Stimulated activated CD4-positive, alpha-beta T cell treated with anti-CD3 and anti-CD28 coated beads, Interleukin-4, amount 100 ng/mL, for 24 hours (primary cell): ENCODE data around the gene SLC39A8.

Experiments
- DNase-seq: peaks from one replicate; pipeline ENCODE4 v3.0.0-alpha.2; 2020

The SLC39A8 gene

DNA sequence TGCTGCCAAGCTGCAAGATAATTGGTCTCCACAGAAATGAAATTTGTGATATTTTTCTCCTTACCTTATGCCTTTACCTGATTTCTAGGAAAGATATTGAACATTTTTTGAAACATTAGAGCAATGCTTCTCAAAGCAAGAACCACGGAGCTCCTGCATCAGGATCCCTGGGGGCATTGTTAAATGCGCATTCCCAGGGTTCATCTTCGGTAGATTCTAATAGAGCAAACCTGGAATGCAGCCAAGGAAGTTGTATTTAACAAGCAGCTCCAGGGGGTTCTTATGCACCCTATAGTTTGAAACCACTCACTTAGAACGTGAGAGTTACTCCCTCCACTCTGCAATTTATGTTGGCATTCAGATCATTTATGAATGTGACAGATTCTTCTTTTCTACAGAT lies 126.2 kb downstream of the SLC39A8 start:
- no peak for DNase-seq

DNA sequence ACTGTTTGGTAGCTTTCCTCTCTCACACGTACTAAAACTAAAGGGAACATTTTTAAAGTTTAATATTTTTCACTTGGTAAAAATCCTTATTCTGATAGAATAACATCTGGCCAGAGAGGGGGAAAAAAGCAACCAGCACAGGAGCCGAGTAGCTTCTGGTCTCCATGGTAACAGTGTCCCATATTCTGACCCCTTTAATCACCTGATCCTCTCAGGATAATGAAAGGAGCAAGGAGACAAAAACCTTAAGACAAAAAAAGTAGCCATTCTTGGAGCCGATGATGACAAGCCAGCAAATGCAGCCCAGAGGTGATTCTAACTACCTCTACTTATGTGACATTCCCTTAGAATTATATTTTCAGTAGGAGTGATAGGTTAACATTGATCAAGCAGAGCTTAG lies 126.6 kb downstream of the SLC39A8 start:
- DNase-seq: no peak

DNA sequence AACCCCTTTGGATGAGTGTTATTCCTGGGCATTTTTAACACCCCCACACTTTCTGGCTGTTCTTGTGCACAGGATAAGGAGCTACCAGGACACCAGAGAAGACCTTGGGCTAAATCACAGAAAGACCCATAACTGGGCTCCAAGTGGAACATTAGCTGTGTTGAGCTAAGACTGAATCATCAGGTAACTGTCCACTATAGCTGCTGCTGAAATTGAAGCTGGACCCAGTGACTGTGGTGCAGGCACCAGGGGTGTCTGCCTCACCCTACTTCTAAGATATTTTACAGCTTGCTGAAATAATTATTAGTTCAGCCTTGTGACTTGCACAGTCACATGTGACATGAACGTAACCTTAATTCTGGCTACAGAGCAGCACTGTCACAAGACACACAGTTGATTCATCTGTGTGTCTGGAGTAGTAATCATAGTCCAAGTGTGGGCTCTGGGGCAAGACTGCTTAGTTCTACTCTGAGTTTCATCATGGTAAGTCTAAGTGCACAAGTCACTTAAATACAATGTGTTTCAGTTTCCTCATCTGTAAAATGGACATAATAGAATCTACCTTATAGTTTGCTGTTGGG lies 127.4 kb downstream of the SLC39A8 start:
- DNase-seq: no peak

DNA sequence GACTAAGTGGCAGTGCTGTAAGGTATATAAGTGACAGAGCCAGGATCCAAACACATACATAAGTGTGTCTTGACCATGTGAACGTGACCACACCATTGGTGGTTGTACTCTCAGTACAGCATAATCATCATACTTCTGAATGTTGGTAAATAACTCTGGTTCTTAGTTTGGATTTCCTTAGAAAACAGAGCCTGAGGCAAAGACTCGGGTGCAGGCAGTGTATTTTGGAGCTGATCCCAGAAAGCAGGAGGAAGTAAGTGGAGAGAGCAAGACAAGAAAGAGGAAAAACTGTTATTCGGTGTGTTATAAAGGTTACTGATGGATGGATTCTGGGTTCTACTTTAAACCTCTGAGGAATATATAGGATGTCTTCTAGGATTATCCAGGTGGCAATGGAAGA lies 127.9 kb downstream of the SLC39A8 start:
- DNase-seq: no peak

DNA sequence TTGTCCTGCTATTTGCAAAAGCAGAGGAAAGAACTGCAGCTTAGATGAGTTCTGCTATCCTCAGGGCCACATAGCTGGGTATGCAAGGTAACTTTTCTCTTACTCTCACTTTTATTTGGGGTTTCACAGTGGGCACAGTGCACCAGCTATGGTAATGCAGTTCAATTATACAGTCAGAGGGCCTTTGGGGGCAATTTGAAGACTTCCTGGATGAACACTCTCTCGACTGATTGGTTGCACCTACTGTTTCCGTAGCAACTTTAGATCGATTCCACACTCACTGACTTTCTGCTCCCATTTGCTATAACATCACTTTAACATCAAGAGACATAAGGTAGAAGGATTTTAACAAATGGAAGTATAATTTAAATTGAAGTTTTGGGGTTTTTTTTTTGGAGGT lies 128.6 kb downstream of the SLC39A8 start:
- no peak for DNase-seq

DNA sequence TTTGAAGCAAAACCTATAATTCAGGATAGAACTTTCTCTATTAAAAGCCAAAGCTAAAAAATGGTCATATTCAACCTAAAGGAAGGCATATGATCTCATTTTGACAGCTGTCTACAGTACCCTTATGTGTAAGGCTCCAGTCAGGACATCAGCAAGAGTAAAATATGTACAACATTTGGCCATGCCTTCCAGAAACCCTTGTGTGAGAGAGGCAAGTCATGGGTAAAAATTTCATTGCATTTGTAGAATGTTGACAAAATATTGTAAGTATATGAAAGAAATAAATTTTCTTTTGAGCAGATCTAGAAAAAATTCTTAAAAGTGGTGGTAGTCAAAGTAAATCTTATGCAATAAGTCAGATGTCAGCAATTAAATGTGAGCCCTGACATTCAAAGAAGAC lies 132.3 kb downstream of the SLC39A8 start:
- no peak for DNase-seq
